SK-N-SH (cell line): ENCODE results near the gene HOXC5. TPM values are rescaled to one million over a fixed set of nuclear protein-coding genes. Genes with fewer than 3 reads are reported as not detected.

Source experiments
- CTCF ChIA-PET: fragments of 300-600, 350-600 bp; formaldehyde crosslinking; extraction: SDS; loops from one replicate; lab custom pipeline; 2021; lab: Yijun Ruan, JAX
- POLR2A ChIA-PET: fragments of 350-600 bp; sonication (Branson Sonifier 250); formaldehyde crosslinking; extraction: SDS; loops from one replicate; lab custom pipeline; 2020; ENCODE audit warnings: antibody characterized with exemption, inconsistent platforms; lab: Yijun Ruan, JAX
- DNase-seq: peaks from one replicate; pipeline ENCODE4 v3.0.0; 2012
- H2AFZ ChIP-seq: fragments of 200-600 bp; sonication (generic); 2 replicates; pipeline ENCODE4 v1.8.1; 2016; ENCODE audit warnings: antibody characterized with exemption, mild to moderate bottlenecking, low read depth
- H3F3A ChIP-seq: fragments of 200-600 bp; sonication (generic); replicated peaks from 2 replicates; pipeline ENCODE3; 2016; ENCODE audit warnings: antibody characterized with exemption, mild to moderate bottlenecking; ENCODE audit not compliant: insufficient read depth
- H3K27ac ChIP-seq, 2 experiments: fragments of 200-500 bp in 1 of 2; fragments of 200-600 bp in 1 of 2; sonication (Bioruptor generic) in 1 of 2; sonication (generic), shearing (Covaris generic) in 1 of 2; 2 replicates each; pipeline versions ENCODE4 v1.5.1 to v1.6.1; 2014 to 2016; ENCODE audit warnings: low read depth in 2 of 2, inconsistent platforms in 1 of 2, low read length in 1 of 2, mild to moderate bottlenecking in 1 of 2, mixed read lengths in 1 of 2
- H3K27me3 ChIP-seq: fragments of 200-600 bp; sonication (generic), shearing (Covaris generic); 2 replicates; pipeline ENCODE4 v1.6.1; 2016; ENCODE audit warnings: mixed run types; ENCODE audit not compliant: insufficient read depth
- H3K36me3 ChIP-seq, 2 experiments: fragments of 200-500 bp in 1 of 2; fragments of 200-600 bp in 1 of 2; sonication (Bioruptor generic) in 1 of 2; sonication (generic) in 1 of 2; replicated peaks in 1 of 2; 2 replicates each; pipeline versions ENCODE3 to v1.5.1; 2014 to 2016; ENCODE audit warnings: low read length in 1 of 2, mild to moderate bottlenecking in 1 of 2; ENCODE audit not compliant: insufficient read depth in 2 of 2, control insufficient read depth in 1 of 2
- H3K4me1 ChIP-seq, 2 experiments: fragments of 200-500 bp in 1 of 2; fragments of 200-600 bp in 1 of 2; sonication (Bioruptor generic) in 1 of 2; sonication (generic), shearing (Covaris generic) in 1 of 2; 2 replicates each; pipeline versions ENCODE4 v1.5.1 to v1.6.1; 2014 to 2016; ENCODE audit warnings: low read depth in 1 of 2, low read length in 1 of 2, mixed run types in 1 of 2; ENCODE audit not compliant: insufficient read depth in 2 of 2, control insufficient read depth in 1 of 2
- H3K4me2 ChIP-seq: fragments of 200-600 bp; sonication (generic), shearing (Covaris generic); 2 replicates; pipeline ENCODE4 v1.6.1; 2017; ENCODE audit warnings: mixed run types
- H3K4me3 ChIP-seq, 2 experiments: fragments of 200-500 bp in 1 of 2; fragments of 200-600 bp in 1 of 2; sonication (Bioruptor generic) in 1 of 2; sonication (generic), shearing (Covaris generic) in 1 of 2; 2 replicates each; pipeline versions ENCODE4 v1.5.1 to v1.8.1; 2014 to 2016; ENCODE audit warnings: low read depth in 2 of 2, inconsistent platforms in 1 of 2, low read length in 1 of 2, mild to moderate bottlenecking in 1 of 2, mixed read lengths in 1 of 2, moderate library complexity in 1 of 2
- H3K79me2 ChIP-seq: fragments of 200-600 bp; sonication (generic); 2 replicates; pipeline ENCODE4 v1.8.1; 2017; ENCODE audit warnings: mild to moderate bottlenecking; ENCODE audit not compliant: insufficient read depth
- H3K9ac ChIP-seq: fragments of 200-600 bp; sonication (generic); 2 replicates; pipeline ENCODE4 v1.6.1; 2017; ENCODE audit warnings: mixed run types
- H3K9me2 ChIP-seq: fragments of 200-600 bp; sonication (generic); 2 replicates; pipeline ENCODE4 v1.6.1; 2017; ENCODE audit warnings: mixed run types
- H3K9me3 ChIP-seq: fragments of 200-600 bp; sonication (generic); 2 replicates; pipeline ENCODE4 v1.6.1; 2017; ENCODE audit warnings: mixed run types, mild to moderate bottlenecking, moderate library complexity
- H4K20me1 ChIP-seq: fragments of 200-600 bp; sonication (generic); 2 replicates; pipeline ENCODE4 v1.6.1; 2017; ENCODE audit warnings: mild to moderate bottlenecking, mixed run types; ENCODE audit not compliant: insufficient read depth
- CHD2 ChIP-seq: fragments of 150-350 bp; IDR thresholded peaks from 2 replicates; pipeline ENCODE4 v1.6.1; 2018; ENCODE audit warnings: low read length; ENCODE audit not compliant: partially characterized antibody
- EP300 ChIP-seq, 2 experiments: IDR thresholded peaks; 2 replicates each; pipeline versions ENCODE4 v1.4.0 to v1.6.1; 2012; ENCODE audit warnings: borderline replicate concordance in 1 of 2, low read depth in 1 of 2, low read length in 1 of 2
- EZH2phosphoT487 ChIP-seq: fragments of 200-600 bp; sonication (generic); IDR thresholded peaks from 2 replicates; pipeline ENCODE4 v1.6.1; 2017; ENCODE audit warnings: low read depth, mixed run types, mild to moderate bottlenecking, antibody characterized with exemption, moderate library complexity, borderline replicate concordance
- FOXM1 ChIP-seq: IDR thresholded peaks from 2 replicates; pipeline ENCODE4 v1.4.0; 2012; ENCODE audit warnings: low read depth, mild to moderate bottlenecking
- GABPA ChIP-seq: IDR thresholded peaks from 2 replicates; pipeline ENCODE4 v1.4.0; 2012; ENCODE audit warnings: low read depth, mild to moderate bottlenecking
- GATA2 ChIP-seq: sonication (generic); formaldehyde crosslinking; IDR thresholded peaks from 2 replicates; pipeline ENCODE4 v1.5.0; 2020; ENCODE audit warnings: mild to moderate bottlenecking, missing genetic modification reagents
- JUND ChIP-seq: IDR thresholded peaks from 2 replicates; pipeline ENCODE4 v1.4.0; 2012
- RAD21 ChIP-seq: IDR thresholded peaks from 2 replicates; pipeline ENCODE4 v1.6.1; 2012; ENCODE audit warnings: mild to moderate bottlenecking, low read length
- SIN3A ChIP-seq: IDR thresholded peaks from 2 replicates; pipeline ENCODE4 v1.6.1; 2012; ENCODE audit warnings: low read depth, mild to moderate bottlenecking, low read length, moderate library complexity, borderline replicate concordance
- SMC3 ChIP-seq: IDR thresholded peaks from 2 replicates; pipeline ENCODE4 v1.6.1; 2012; ENCODE audit warnings: low read depth, low read length, improper control_type of control experiment
- TAF1 ChIP-seq: IDR thresholded peaks from 2 replicates; pipeline ENCODE4 v1.6.1; 2012; ENCODE audit warnings: low read depth, mild to moderate bottlenecking, low read length, moderate library complexity, borderline replicate concordance
- TCF12 ChIP-seq: IDR thresholded peaks from 2 replicates; pipeline ENCODE4 v1.4.0; 2012
- YY1 ChIP-seq: IDR thresholded peaks from 2 replicates; pipeline ENCODE4 v1.4.0; 2012; ENCODE audit warnings: low read depth, mild to moderate bottlenecking
- WGBS: methylation state at CpG from one replicate; pipeline ENCODE4 v1.1.6; 2017; ENCODE audit warnings: low lambda C conversion rate; 5-methylcytosine and 5-hydroxymethylcytosine counted together
- polyA plus RNA-seq, 3 experiments: library from polyadenylated mRNA; depleted of rRNA; stranded (reverse); fragments of >200 nt; gene quantifications; 2 replicates each; pipeline ENCODE4 v1.2.3, GENCODE V29; 2012
- TF ChIP-seq, protein P1 (sequence below): fragments of 150-350 bp; IDR thresholded peaks from 2 replicates; pipeline ENCODE4 v1.6.1; 2017; ENCODE audit warnings: antibody characterized with exemption, low read length, low read depth, borderline replicate concordance
- TF ChIP-seq, protein P2 (sequence below): IDR thresholded peaks from 2 replicates; pipeline ENCODE4 v1.4.0; 2012; ENCODE audit warnings: low read depth

Gene HOXC5
- polyA plus RNA-seq, 1 of the 3 experiments (the other 2 are of a cell fraction), result 2.1 TPM

DNA sequence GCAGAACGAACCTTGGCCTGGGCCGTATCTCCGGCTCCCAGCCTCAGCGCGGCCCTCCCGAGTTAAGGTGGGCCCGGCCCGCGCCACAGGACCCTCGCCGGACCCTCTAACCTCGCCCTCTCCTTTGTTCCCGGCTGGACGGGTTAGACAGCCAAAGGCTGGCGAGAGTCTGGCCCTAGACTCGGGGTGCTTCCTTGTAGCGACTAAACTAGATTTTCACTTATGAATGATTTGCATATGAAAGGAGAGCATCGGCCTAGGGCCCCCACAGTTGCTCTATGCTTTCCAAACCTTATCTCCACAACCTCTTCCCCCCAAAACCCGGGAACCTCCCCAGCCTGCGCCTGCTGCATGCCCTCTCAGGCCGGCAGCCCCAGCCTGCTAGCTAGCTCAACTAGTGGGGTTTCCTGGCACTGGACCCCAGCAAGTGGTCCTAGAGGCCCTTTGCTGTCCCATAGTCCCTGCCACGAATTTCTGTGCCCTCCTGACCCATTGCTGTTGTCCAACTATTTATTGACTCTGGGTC is 2.0 kb downstream of the HOXC5 start:
- ChIA-PET CTCF (interaction anchor here (1.0 to 23.2 kb wide), 8 partner anchors 11 to 1896 kb away, joined by 3 to 548 read pairs (median 18); partner anchors contain the start of genes DGKA, HOXC10, HOXC4 and SMUG1), POLR2A (interaction anchor here (1.2 to 3.4 kb wide), 2 partner anchors 18 to 95 kb away, joined by 3 to 25 read pairs; partner anchors contain the start of gene HOXC4)
- TF ChIP-seq SMC3 (no peak), GATA2 (CRISPR knock-in tag) (no peak), TAF1 (no peak), FOXM1 (no peak), YY1 (no peak), RAD21 (no peak), TCF12 (no peak), SIN3A (no peak), EZH2phosphoT487 (no peak)
- TF ChIP-seq, protein P1, sequence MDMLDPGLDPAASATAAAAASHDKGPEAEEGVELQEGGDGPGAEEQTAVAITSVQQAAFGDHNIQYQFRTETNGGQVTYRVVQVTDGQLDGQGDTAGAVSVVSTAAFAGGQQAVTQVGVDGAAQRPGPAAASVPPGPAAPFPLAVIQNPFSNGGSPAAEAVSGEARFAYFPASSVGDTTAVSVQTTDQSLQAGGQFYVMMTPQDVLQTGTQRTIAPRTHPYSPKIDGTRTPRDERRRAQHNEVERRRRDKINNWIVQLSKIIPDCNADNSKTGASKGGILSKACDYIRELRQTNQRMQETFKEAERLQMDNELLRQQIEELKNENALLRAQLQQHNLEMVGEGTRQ, result no peak
- no peak overlapping the region for H3K9ac ChIP-seq
- H3K9me2 ChIP-seq, result no peaks in the 10 kb centered on the region
- DNase-seq, result no peak
- H3K79me2 ChIP-seq, result no peaks in the 10 kb centered on the region
- no peak overlapping the region; a peak in 1 of 4 replicates for H3K27ac ChIP-seq
- H3K4me3 ChIP-seq, result no peak overlapping the region
- H4K20me1 ChIP-seq, result no peaks in the 10 kb centered on the region
- peaks cover 0 to 46% of the 10 kb centered on the region in 2 experiments; a peak in 1 of 4 replicates for H3K4me1 ChIP-seq
- no peaks in the 10 kb centered on the region for H3K9me3 ChIP-seq
- no peaks in the 10 kb centered on the region for H3K27me3 ChIP-seq
- WGBS, result 95% methylated on average over 21 of the region's 22 CpGs
- H3F3A ChIP-seq, result peaks cover 8% of the 10 kb centered on the region
- H3K36me3 ChIP-seq, result no peaks in the 10 kb centered on the region
- H3K4me2 ChIP-seq, result no peak overlapping the region
- no peak overlapping the region for H2AFZ ChIP-seq

DNA sequence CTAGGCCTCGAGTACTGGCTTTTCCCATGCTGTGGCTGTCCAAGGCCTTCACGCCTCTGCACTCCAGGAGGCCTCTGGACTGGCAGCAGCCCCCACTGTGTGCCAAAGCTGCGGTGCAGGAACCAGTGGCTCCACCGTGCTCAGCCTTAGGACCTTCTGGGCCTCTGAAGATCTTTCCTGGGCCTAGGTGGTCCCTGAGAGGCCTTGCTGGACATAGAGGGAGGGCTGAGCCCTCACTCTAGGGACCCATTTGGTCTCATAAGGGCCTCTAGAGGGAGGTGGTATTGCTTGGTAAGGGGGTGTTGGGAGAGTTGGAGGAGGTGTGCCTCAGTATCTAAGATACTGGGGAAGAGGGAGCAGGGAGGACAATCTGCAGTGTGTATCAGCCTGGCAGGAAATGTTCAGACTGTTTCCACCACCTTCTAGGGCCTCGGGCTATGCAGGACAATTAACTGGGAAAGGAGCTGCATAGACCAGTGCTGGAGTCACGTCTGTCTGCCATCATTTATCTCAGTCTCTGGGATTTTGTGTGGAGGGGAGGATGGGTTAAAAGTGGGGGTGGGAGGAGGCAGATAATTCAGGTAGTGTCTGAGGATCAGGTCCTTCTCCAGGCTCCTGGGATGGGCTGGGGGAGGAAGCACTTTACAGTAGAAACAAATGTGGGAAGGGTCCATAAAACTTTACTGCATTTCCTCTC is 2.9 kb downstream of the HOXC5 start:
- Histone ChIP-seq H3K9ac (no peak overlapping the region), H3K79me2 (no peaks in the 10 kb centered on the region), H3K27ac (peak overlapping the region in 1 of 2 experiments; percentile 56; a peak in 1 of 4 replicates)

More for the DNA sequence above, 2.9 kb downstream of the HOXC5 start:
- Histone ChIP-seq H3K4me1 (peaks cover 0 to 46% of the 10 kb centered on the region in 2 experiments; a peak in 1 of 4 replicates), H4K20me1 (no peaks in the 10 kb centered on the region), H3K9me2 (no peaks in the 10 kb centered on the region), H3F3A (peaks cover 8% of the 10 kb centered on the region), H3K27me3 (no peaks in the 10 kb centered on the region), H3K4me2 (no peak overlapping the region), H2AFZ (no peak overlapping the region), H3K9me3 (no peaks in the 10 kb centered on the region)
- peak; percentile 44 for DNase-seq
- 92% methylated on average over 6 of the region's 6 CpGs for WGBS
- POLR2A ChIA-PET, result interaction anchor here (1.2 to 3.4 kb wide), 3 partner anchors 17 to 100 kb away, joined by 3 to 25 read pairs (median 4); partner anchors contain the start of gene HOXC4
- TF ChIP-seq EP300 (IDR thresholded peaks at IDR 0.05; ENCODE audit: borderline replicate concordance in 1 of 2, low read depth in 1 of 2, low read length in 1 of 2) (peak in 1 of 2 experiments; percentile 26; a peak in 1 of 4 replicates), CHD2 (peak; percentile 12), JUND (no peak), GABPA (no peak), TCF12 (no peak)
- TF ChIP-seq, protein P2, sequence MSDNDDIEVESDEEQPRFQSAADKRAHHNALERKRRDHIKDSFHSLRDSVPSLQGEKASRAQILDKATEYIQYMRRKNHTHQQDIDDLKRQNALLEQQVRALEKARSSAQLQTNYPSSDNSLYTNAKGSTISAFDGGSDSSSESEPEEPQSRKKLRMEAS, result no peak
- TF ChIP-seq, all 33 proteins: peak for 2
- Histone ChIP-seq H3K4me3 (no peak overlapping the region), H3K36me3 (no peaks in the 10 kb centered on the region)
- CTCF ChIA-PET, result interaction anchor here (1.0 to 23.2 kb wide), 10 partner anchors 12 to 1895 kb away, joined by 3 to 548 read pairs (median 6); partner anchors contain the start of genes DGKA, HOXC4 and SMUG1
